K562 (cell line): ENCODE results near the gene GATA1. TPM values are rescaled to one million over a fixed set of nuclear protein-coding genes. Genes with fewer than 3 reads are reported as not detected.
A peak's percentile ranks its signal among the peaks of the same experiment; 100 is the strongest.

ENCODE experiments used
- ATAC-seq: fragments of 200-7000 bp; cut with Tn5 transposase; 3 replicates; pipeline ENCODE4 v1.9.1; 2020; ENCODE audit warnings: moderate library complexity
- BruUV-seq: library from RNA; stranded (reverse); fragments of 400-500 nt; replicated peaks from 2 replicates; lab custom pipeline; 2021; lab: Mats Ljungman, UMichigan
- CTCF ChIA-PET: fragments of 300-600 bp; formaldehyde crosslinking; extraction: SDS; loops from one replicate; lab custom pipeline; 2021; ENCODE audit warnings: low intra/inter-chr PET ratio; lab: Yijun Ruan, JAX
- POLR2A ChIA-PET: fragments of 300-600, 350-650 bp; sonication (Branson Sonifier 250); formaldehyde crosslinking; extraction: SDS; loops from one replicate; lab custom pipeline; 2021; ENCODE audit warnings: antibody characterized with exemption, inconsistent platforms; lab: Yijun Ruan, JAX
- DNase-seq, 4 experiments: peaks; one replicate each; pipeline versions ENCODE4 v3.0.0 to v3.0.0-alpha.2; 2011 to 2018; ENCODE audit warnings: low spot score in 3 of 4, mixed read lengths in 3 of 4; ENCODE audit errors: extremely low read depth in 1 of 4
- FAIRE-seq: peaks from 2 replicates; lab custom pipeline; 2011; peaks lifted over from hg19 to GRCh38; lab: Jason Lieb, UNC
- H2AFZ ChIP-seq: 2 replicates; pipeline ENCODE4 v1.6.0; 2011; ENCODE audit warnings: low read depth, low read length, control low read depth, inconsistent platforms
- H3K27ac ChIP-seq: fragments of 200-600 bp; 3 replicates; pipeline ENCODE4 v1.8.0; 2011; ENCODE audit warnings: low read depth, mild to moderate bottlenecking, control low read depth, inconsistent platforms, low read length, moderate library complexity, mixed read lengths; ENCODE audit errors: extremely low read depth
- H3K27me3 ChIP-seq, 2 experiments: fragments of 300-600 bp in 1 of 2; 2 replicates in 1 of 2; 3 replicates in 1 of 2; pipeline versions ENCODE4 v1.6.0 to v1.8.0; 2011; ENCODE audit warnings: inconsistent platforms in 2 of 2, low read length in 2 of 2, mild to moderate bottlenecking in 1 of 2, mixed read lengths in 1 of 2, moderate library complexity in 1 of 2; ENCODE audit not compliant: control insufficient read depth in 2 of 2, insufficient read depth in 2 of 2
- H3K36me3 ChIP-seq: fragments of 300-600 bp; 3 replicates; pipeline ENCODE4 v1.8.0; 2011; ENCODE audit warnings: mild to moderate bottlenecking, low read length, inconsistent platforms; ENCODE audit not compliant: control insufficient read depth, insufficient read depth
- H3K4me1 ChIP-seq, 2 experiments: fragments of 200-600 bp in 1 of 2; replicated peaks in 1 of 2; 2 replicates in 1 of 2; 3 replicates in 1 of 2; pipeline versions ENCODE4 v1.5.1 to v1.8.0; 2011; ENCODE audit warnings: inconsistent platforms in 2 of 2, low read length in 2 of 2, mild to moderate bottlenecking in 1 of 2, mixed read lengths in 1 of 2, moderate library complexity in 1 of 2; ENCODE audit not compliant: control insufficient read depth in 2 of 2, insufficient read depth in 2 of 2
- H3K4me2 ChIP-seq: 2 replicates; pipeline ENCODE4 v1.6.1; 2011; ENCODE audit warnings: low read length, control low read depth, inconsistent platforms, mixed read lengths; ENCODE audit not compliant: insufficient read depth
- H3K4me3 ChIP-seq: fragments of 200-600 bp; sonication (generic), shearing (Covaris generic); 2 replicates; pipeline ENCODE4 v1.5.1; 2016; ENCODE audit warnings: control low read depth, inconsistent platforms
- H3K79me2 ChIP-seq: fragments of 200-600 bp; 3 replicates; pipeline ENCODE4 v1.8.0; 2011; ENCODE audit warnings: low read length, inconsistent platforms; ENCODE audit not compliant: control insufficient read depth, insufficient read depth
- H3K9ac ChIP-seq, 2 experiments: 2 replicates each; pipeline versions ENCODE4 v1.6.0 to v1.6.1; 2011; ENCODE audit warnings: low read depth in 2 of 2, low read length in 2 of 2, control low read depth in 1 of 2, inconsistent platforms in 1 of 2, mild to moderate bottlenecking in 1 of 2, mixed read lengths in 1 of 2; ENCODE audit not compliant: insufficient read depth in 1 of 2
- H3K9me1 ChIP-seq: one replicate; pipeline ENCODE4 v1.6.0; 2011; ENCODE audit warnings: inconsistent platforms, mild to moderate bottlenecking, low read length, moderate library complexity; ENCODE audit not compliant: control insufficient read depth, insufficient read depth
- H3K9me3 ChIP-seq: replicated peaks from 2 replicates; pipeline ENCODE4 v1.5.1; 2011; ENCODE audit warnings: low read depth, low read length, inconsistent platforms; ENCODE audit not compliant: control insufficient read depth, insufficient read depth
- H4K20me1 ChIP-seq: replicated peaks from 2 replicates; pipeline ENCODE4 v1.6.1; 2011; ENCODE audit warnings: low read length, inconsistent platforms, mixed read lengths; ENCODE audit not compliant: control insufficient read depth, insufficient read depth
- COPS2 ChIP-seq: fragments of 450-650 bp; conservative IDR thresholded peaks from 2 replicates; pipeline ENCODE4 v1.6.1; 2016; ENCODE audit warnings: mild to moderate bottlenecking, moderate library complexity
- FIP1L1 ChIP-seq: fragments of 200-400 bp; formaldehyde crosslinking; IDR thresholded peaks from 2 replicates; pipeline ENCODE4 v1.6.1; 2018; ENCODE audit warnings: mild to moderate bottlenecking, low read depth, low read length; ENCODE audit not compliant: poor library complexity, severe bottlenecking
- FOSL1 ChIP-seq: fragments of 200-800 bp; sonication (Bioruptor generic); conservative IDR thresholded peaks from 2 replicates; pipeline ENCODE4 v1.6.1; 2016; ENCODE audit warnings: missing genetic modification characterization, missing compliant biosample characterization
- GABPB2 ChIP-seq: fragments of 250-450 bp; sonication (Bioruptor Pico); conservative IDR thresholded peaks from 2 replicates; pipeline ENCODE4 v1.5.1; 2021; ENCODE audit warnings: mild to moderate bottlenecking
- KAT8 ChIP-seq: fragments of 450-650 bp; IDR thresholded peaks from 2 replicates; pipeline ENCODE4 v1.6.1; 2016; ENCODE audit warnings: low read depth, mild to moderate bottlenecking
- MAFG ChIP-seq: fragments of 450-650 bp; conservative IDR thresholded peaks from 2 replicates; pipeline ENCODE4 v1.6.1; 2016; ENCODE audit warnings: missing genetic modification characterization, missing compliant biosample characterization
- NFATC3 ChIP-seq: fragments of 450-650 bp; IDR thresholded peaks from 2 replicates; pipeline ENCODE4 v1.6.1; 2017; ENCODE audit warnings: mild to moderate bottlenecking
- NFRKB ChIP-seq: fragments of 450-650 bp; IDR thresholded peaks from 2 replicates; pipeline ENCODE4 v1.6.1; 2016; ENCODE audit warnings: low read depth
- NR2C2 ChIP-seq, 2 experiments: fragments of 200-800 bp in 1 of 2; sonication (Bioruptor generic) in 1 of 2; sonication (generic) in 1 of 2; formaldehyde crosslinking in 1 of 2; IDR thresholded peaks; 2 replicates each; pipeline versions ENCODE4 v1.6.1 to v1.8.0; 2016 to 2022; ENCODE audit warnings: mild to moderate bottlenecking in 1 of 2, missing compliant biosample characterization in 1 of 2, missing genetic modification characterization in 1 of 2, missing genetic modification reagents in 1 of 2
- RUNX1 ChIP-seq: sonication (generic); IDR thresholded peaks from 2 replicates; pipeline ENCODE4 v1.6.1; 2016; ENCODE audit warnings: antibody characterized with exemption, low read depth
- TAL1 ChIP-seq: fragments of 450-650 bp; IDR thresholded peaks from 2 replicates; pipeline ENCODE4 v1.6.1; 2016; ENCODE audit warnings: mild to moderate bottlenecking
- ZBTB1 ChIP-seq: sonication (generic); formaldehyde crosslinking; IDR thresholded peaks from 2 replicates; pipeline ENCODE4 v1.8.1; 2023; ENCODE audit warnings: missing genetic modification reagents, low read depth, mild to moderate bottlenecking, borderline replicate concordance
- ZBTB17 ChIP-seq: fragments of 450-650 bp; formaldehyde crosslinking; IDR thresholded peaks from 2 replicates; pipeline ENCODE4 v1.4.0; 2020; ENCODE audit warnings: mild to moderate bottlenecking
- ZNF263 ChIP-seq: sonication (generic); formaldehyde crosslinking; IDR thresholded peaks from 2 replicates; pipeline ENCODE4 v1.8.0; 2022; ENCODE audit warnings: mild to moderate bottlenecking, missing genetic modification reagents, borderline replicate concordance
- ZNF274 ChIP-seq: IDR thresholded peaks from 2 replicates; pipeline ENCODE4 v1.6.1; 2011; ENCODE audit warnings: low read depth, mild to moderate bottlenecking, low read length, moderate library complexity, borderline replicate concordance
- WGBS: fragments of 100-300 bp; shearing (Covaris generic); methylation state at CpG from one replicate; pipeline ENCODE4 v1.1.6; 2016; ENCODE audit warnings: low coverage, mixed read lengths; ENCODE audit not compliant: insufficient coverage; ENCODE audit errors: missing lambda C conversion rate; 5-methylcytosine and 5-hydroxymethylcytosine counted together
- in situ Hi-C: fragments of 300-500 bp; cut with MboI; formaldehyde crosslinking; loops from 4 replicates; pipeline ENCODE4 v1.15.0; 2018; ENCODE audit warnings: inconsistent platforms, mixed read lengths
- intact Hi-C: fragments of 100-400 bp; cut with micrococcal nuclease; formaldehyde crosslinking; loops from 2 replicates; pipeline ENCODE4 v1.14.2; 2022
- polyA plus RNA-seq, 8 experiments: library from polyadenylated mRNA; depleted of rRNA in 4 of 8; stranded (reverse) in 5 of 8; unstranded in 3 of 8; fragments of >200 nt; fragmentation: Nextera tagmentation in 2 of 8; fragmentation: Illumina TruSeq in 1 of 8; extraction: Ambion mirVana in 2 of 8; extraction: Trizol in 1 of 8; gene quantifications; 2 replicates each; pipeline versions ENCODE4 v1.2.1 to v1.2.3, GENCODE V29; 2011 to 2014; ENCODE audit warnings: inconsistent platforms in 1 of 8, missing spikeins in 1 of 8
- total RNA-seq, 7 experiments: library from RNA; depleted of rRNA in 6 of 7; stranded (reverse); fragments of >200 nt in 6 of 7; fragmentation: Illumina TruSeq in 2 of 7; extraction: Trizol in 2 of 7; gene quantifications; 2 replicates each; pipeline versions ENCODE4 v1.2.1 to v1.2.3, GENCODE V29; 2011 to 2021; ENCODE audit warnings: low replicate concordance in 1 of 7
- TF ChIP-seq, protein P1 (sequence below): fragments of 250-450 bp; sonication (Bioruptor Pico); IDR thresholded peaks from 2 replicates; pipeline ENCODE4 v1.8.0; 2021; ENCODE audit warnings: moderate library complexity, mild to moderate bottlenecking, inconsistent platforms
- TF ChIP-seq, protein P2 (sequence below): sonication (generic); formaldehyde crosslinking; IDR thresholded peaks from 2 replicates; pipeline ENCODE4 v1.8.1; 2022; ENCODE audit warnings: missing genetic modification reagents
- TF ChIP-seq, protein P3 (sequence below): fragments of 450-650 bp; conservative IDR thresholded peaks from 2 replicates; pipeline ENCODE4 v1.6.1; 2016; ENCODE audit warnings: missing genetic modification characterization, low read depth, mild to moderate bottlenecking, control low read depth, missing compliant biosample characterization

GATA1 gene
- total and polyA plus RNA-seq, 9 of the 15 experiments (the other 6 are each of a cell fraction or from before 2014, with no cell fraction given), result 11.9 to 291 (median 116) TPM

- TF ChIP-seq NFATC3 (no peak), ZNF263 (CRISPR knock-in tag) (peak; percentile 95), COPS2 (no peak)
- TF ChIP-seq, protein P1, sequence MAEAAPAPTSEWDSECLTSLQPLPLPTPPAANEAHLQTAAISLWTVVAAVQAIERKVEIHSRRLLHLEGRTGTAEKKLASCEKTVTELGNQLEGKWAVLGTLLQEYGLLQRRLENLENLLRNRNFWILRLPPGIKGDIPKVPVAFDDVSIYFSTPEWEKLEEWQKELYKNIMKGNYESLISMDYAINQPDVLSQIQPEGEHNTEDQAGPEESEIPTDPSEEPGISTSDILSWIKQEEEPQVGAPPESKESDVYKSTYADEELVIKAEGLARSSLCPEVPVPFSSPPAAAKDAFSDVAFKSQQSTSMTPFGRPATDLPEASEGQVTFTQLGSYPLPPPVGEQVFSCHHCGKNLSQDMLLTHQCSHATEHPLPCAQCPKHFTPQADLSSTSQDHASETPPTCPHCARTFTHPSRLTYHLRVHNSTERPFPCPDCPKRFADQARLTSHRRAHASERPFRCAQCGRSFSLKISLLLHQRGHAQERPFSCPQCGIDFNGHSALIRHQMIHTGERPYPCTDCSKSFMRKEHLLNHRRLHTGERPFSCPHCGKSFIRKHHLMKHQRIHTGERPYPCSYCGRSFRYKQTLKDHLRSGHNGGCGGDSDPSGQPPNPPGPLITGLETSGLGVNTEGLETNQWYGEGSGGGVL (CRISPR knock-in tag), result no peak
Measured at GRCh38 chrX:48786341-48786800, at the start of gene GATA1 (continued).

- no peaks in the 10 kb centered on the region for H4K20me1 ChIP-seq
- peak overlapping the region; percentile 82 for H3K4me2 ChIP-seq
- FAIRE-seq (no peak), DNase-seq (no peak), ATAC-seq (no peak)
- peak overlapping the region; percentile 31 to 47; a peak in 3 of 4 replicates for H3K9ac ChIP-seq
- in situ Hi-C loops (no loop called here), intact Hi-C loops (loop anchor here (2.0 to 5.0 kb wide), 2 partner anchors 35 to 58 kb away; no protein-coding TSS in a partner anchor)
- 14% methylated on average over 7 of the region's 10 CpGs for WGBS
- H3K27me3 ChIP-seq, result no peaks in the 10 kb centered on the region
- H3K9me3 ChIP-seq, result no peaks in the 10 kb centered on the region
- H3K4me1 ChIP-seq, result peaks cover 7 to 19% of the 10 kb centered on the region in 2 experiments; a peak in 4 of 5 replicates
- H2AFZ ChIP-seq, result peak overlapping the region; percentile 75
- peaks cover 19% of the 10 kb centered on the region for H3K79me2 ChIP-seq
- no peaks in the 10 kb centered on the region for H3K36me3 ChIP-seq
- H3K4me3 ChIP-seq, result peak overlapping the region; percentile 58
- POLR2A ChIA-PET, result interaction anchor here (0.7 to 1.4 kb wide), 10 partner anchors 9 to 162 kb away, joined by 3 to 5 read pairs (median 3); partner anchors contain the start of gene HDAC6
- no TSS peak for BruUV-seq
- no peaks in the 10 kb centered on the region for H3K9me1 ChIP-seq
- H3K27ac ChIP-seq, result peak overlapping the region; percentile 43; the same call in 2 of the 3 replicates
- CTCF ChIA-PET, result no interaction called here
- no peak for TF ChIP-seq TAL1
- no peak for TF ChIP-seq FIP1L1
- TF ChIP-seq ZBTB1, result no peak
- no peak for TF ChIP-seq ZNF274
- TF ChIP-seq, protein P2, sequence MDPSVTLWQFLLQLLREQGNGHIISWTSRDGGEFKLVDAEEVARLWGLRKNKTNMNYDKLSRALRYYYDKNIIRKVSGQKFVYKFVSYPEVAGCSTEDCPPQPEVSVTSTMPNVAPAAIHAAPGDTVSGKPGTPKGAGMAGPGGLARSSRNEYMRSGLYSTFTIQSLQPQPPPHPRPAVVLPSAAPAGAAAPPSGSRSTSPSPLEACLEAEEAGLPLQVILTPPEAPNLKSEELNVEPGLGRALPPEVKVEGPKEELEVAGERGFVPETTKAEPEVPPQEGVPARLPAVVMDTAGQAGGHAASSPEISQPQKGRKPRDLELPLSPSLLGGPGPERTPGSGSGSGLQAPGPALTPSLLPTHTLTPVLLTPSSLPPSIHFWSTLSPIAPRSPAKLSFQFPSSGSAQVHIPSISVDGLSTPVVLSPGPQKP (CRISPR knock-in tag), result no peak
- TF ChIP-seq FOSL1, result peak; percentile 15; the same call in 1 of the 2 replicates
- no peak for TF ChIP-seq ZBTB17
- TF ChIP-seq, protein P3, sequence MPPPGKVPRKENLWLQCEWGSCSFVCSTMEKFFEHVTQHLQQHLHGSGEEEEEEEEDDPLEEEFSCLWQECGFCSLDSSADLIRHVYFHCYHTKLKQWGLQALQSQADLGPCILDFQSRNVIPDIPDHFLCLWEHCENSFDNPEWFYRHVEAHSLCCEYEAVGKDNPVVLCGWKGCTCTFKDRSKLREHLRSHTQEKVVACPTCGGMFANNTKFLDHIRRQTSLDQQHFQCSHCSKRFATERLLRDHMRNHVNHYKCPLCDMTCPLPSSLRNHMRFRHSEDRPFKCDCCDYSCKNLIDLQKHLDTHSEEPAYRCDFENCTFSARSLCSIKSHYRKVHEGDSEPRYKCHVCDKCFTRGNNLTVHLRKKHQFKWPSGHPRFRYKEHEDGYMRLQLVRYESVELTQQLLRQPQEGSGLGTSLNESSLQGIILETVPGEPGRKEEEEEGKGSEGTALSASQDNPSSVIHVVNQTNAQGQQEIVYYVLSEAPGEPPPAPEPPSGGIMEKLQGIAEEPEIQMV (tag), result no peak
- TF ChIP-seq NR2C2 (CRISPR knock-in tag; IDR thresholded peaks at IDR 0.05), result no peak
- 0 out of 2 replicates have a peak, but pooled peaks have one; percentile 78 for TF ChIP-seq NR2C2 (tag; IDR thresholded peaks at IDR 0.05)
- TF ChIP-seq MAFG, result no peak
- no peak for TF ChIP-seq RUNX1
- no peak for TF ChIP-seq GABPB2 (CRISPR knock-in tag)
- TF ChIP-seq NFRKB, result no peak
- TF ChIP-seq KAT8, result no peak
Measured at GRCh38 chrX:48736878-48737212, 49.5 kb upstream of the GATA1 start.
